SK-N-MC (cell line): ENCODE data around the gene DPP7.

Experiments used
- EZH2 ChIP-seq: fragments of 200-600 bp; sonication (generic); IDR thresholded peaks from one replicate; pipeline ENCODE4 v1.6.1; 2017; ENCODE audit warnings: antibody characterized with exemption
- POLR2AphosphoS5 ChIP-seq: IDR thresholded peaks from 2 replicates; pipeline ENCODE4 v1.6.1; 2012; ENCODE audit warnings: mild to moderate bottlenecking, low read depth, low read length, borderline replicate concordance

DNA sequence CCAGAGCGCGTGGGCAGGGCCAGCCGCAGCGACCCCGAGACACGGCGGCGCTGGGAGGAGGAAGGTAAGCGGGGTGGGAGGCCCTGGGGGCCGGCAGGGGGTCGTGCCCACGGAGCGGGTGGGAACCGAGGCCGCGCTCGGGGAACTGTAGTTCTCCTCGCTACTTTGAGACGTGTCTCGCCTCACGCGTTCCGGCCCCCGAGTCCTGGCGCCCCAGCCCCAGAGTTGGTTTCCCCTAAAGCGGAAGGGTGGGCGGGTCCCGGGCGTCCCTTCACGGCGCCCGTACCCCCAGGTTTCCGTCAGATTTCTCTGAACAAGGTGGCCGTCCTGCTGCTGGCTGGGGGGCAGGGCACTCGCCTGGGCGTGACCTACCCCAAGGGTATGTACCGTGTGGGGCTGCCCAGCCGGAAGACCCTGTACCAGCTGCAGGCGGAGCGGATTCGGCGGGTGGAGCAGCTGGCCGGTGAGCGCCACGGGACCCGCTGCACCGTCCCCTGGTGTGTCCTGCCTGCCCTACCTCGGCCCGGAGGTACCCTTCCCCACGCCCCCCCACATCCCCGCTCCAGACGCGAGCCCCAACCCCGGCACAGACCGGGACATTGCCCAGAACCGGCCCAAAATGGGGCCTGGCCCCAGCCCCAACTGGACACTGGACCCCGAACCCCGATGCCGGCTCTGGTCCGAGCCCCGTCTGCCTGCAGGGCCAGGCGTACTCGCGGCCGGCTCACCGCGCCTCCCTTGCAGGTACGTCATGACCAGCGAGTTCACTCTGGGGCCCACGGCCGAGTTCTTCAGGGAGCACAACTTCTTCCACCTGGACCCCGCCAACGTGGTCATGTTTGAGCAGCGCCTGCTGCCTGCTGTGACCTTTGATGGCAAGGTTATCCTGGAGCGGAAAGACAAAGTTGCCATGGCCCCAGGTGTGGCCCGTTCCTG lies 36.5 kb downstream of the DPP7 start:
- no peak for TF ChIP-seq EZH2
- no peak for TF ChIP-seq POLR2AphosphoS5
